HG03558 (cell line): Measurements from ENCODE around the gene ST6GALNAC2.
"Not testable (repeated sequence)": the region's sequence is repeated elsewhere in the genome, so short reads cannot be mapped to it uniquely, and the experiment has no call there.

Experiments used
- ATAC-seq: cut with Tn5 transposase; IDR thresholded peaks from one replicate; pipeline ENCODE4 v1.9.1; 2021; ENCODE audit warnings: moderate number of reproducible peaks; ENCODE audit not compliant: unreplicated experiment; ENCODE audit errors: extremely low read depth

Gene ST6GALNAC2

GRCh38 chr17:76543482-76543825, 42.2 kb downstream of the ST6GALNAC2 start:
- ATAC-seq, result no peak

GRCh38 chr17:76542984-76543383, 42.7 kb downstream of the ST6GALNAC2 start:
- ATAC-seq, result no peak

DNA sequence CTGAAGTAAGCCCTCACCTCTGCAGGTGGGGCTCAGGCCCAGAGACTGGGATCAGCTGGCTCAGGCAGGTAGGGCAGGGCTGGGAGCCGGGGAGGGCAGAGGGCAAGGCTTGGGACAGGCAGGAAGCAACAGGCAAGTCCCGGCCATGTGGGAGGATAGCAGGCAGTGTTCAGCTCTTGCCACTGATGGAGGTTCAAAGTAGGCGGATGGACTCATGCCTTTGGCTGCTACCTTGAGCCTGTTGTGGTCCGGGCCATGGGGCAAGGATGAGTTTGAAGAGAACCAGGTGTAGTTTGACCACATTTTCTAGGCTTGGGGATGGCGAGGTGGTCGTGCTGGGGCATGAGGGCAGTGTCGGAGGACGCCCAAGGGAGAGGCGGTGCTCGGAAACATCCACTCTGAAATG, 43.1 kb downstream of the ST6GALNAC2 start:
- ATAC-seq, result no peak

- ATAC-seq, result no peak
Measured at GRCh38 chr17:76541739-76542454, 43.8 kb downstream of the ST6GALNAC2 start.

- no peak for ATAC-seq
Measured at GRCh38 chr17:76540381-76541300, 45.0 kb downstream of the ST6GALNAC2 start.

- no peak for ATAC-seq
Measured at GRCh38 chr17:76539631-76540271, 45.9 kb downstream of the ST6GALNAC2 start, which contains the start of gene PRCD. Gene PRCD (plus strand): TSS chr17:76540044. CDS start chr17:76540142, 98 bp downstream.

- no peak for ATAC-seq
Measured at GRCh38 chr17:76538941-76539570, 46.6 kb downstream of the ST6GALNAC2 start.

DNA sequence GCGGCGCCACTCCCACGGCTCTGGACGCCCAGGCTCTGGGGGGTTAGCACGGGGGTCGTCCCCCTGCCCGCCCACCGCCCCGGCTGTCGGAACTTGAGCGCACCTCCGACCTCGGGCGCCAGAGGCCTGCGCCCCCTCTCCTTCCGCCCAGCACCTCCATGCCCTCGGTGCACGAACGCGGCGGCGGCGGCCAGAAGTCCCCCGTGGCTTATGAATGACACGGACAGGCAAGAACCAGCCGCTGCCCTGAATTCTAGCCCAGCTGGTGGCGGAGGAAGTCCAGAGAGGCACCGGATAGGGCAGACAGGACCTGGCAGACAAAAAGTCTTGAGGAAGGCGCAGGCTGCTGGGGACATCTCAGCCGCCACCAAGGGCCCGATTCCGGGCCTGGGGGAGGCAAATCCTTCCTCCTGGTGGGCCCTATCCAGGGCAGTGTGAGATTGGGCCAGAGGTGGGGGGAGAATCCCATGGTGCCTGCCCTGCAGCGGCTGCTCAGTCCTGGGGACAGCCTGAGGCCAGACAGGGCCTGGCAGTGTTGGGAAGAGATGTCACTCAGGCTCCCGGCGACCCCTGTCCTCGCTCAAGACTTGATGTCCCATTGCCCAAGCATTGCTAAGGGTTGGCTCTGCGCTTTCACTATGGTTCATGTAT, 47.3 kb downstream of the ST6GALNAC2 start:
- ATAC-seq, result no peak

DNA sequence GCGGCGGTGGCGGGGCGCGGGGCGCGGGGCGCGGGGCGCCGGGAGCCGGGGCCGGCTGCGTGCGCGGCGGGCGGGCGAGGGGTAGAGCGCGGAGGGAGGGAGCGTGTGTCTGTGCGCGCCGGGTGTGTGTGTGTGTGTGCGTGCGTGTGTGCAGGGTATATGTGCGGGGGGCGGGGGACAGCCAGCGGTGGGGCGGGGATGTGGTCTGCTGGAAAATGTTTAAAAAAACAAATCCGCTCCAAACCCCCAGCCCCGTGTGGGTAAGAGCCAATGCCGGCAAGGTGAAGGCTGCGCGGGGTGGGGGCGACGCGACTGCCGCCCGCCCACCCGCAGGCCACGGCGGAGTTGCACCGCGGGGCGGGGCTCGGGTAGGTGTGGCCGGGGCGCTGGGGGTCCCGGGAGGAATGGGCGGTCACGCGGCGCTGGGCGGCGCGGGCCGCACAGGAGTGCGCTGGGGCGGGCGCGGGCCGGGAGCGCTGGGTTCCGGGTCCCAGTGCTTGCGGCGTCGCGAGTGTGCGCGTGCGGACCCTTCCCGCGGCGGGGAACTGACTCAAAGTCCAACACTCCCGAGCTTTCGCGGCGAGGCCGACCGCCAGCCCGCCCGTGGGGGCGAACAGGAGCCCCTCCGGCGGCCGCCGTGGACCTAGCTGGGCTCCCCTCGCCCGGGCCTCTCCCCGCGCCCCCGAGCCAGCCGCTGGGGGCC, 47.9 kb downstream of the ST6GALNAC2 start, which contains the start of gene CYGB:
Gene CYGB, minus strand, starts transcription at position 132 of the 703 bp plus-strand sequence. CDS start 167 bp downstream, outside the sequence.
- ATAC-seq, result no peak

GRCh38 chr17:76537288-76537577, 48.4 kb downstream of the ST6GALNAC2 start:
- ATAC-seq, result no peak

DNA sequence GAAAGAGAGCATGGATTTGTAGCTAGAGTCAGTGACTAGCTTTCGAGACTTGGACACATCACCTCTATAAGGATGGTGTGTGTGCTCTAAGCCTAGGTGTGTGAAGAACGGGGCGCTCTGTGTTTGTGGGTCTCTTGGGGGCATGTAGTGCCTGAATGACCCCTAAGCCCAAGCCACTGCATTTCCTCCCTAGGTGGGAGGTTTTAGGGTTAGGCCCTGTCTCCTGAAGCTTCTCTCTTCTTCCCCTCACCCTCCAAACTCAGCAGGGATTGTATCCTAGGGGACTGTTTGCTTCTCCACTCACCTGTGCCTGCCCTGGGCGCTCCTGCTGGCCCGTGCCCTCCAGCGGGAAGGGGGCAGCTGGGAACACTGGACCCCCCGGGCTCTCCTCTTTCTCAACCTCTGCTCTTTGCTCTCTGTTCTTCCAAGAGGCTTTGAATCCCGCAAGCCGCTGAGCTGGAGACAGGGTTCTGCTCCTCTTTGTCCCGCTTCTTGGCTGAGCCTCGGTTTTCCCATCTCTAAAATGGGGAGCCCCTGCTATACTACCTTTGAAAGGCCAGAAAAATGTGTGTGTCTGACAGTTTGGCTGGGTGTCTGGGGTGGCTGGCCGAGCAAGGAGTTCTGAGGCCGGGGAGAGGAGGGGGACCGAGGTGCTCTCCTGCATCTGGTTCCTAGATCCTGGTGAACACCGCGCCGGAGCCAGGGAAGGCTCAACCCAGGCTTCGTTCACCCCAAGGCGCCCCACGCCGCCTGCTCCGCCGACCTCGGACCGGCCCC, 49.0 kb downstream of the ST6GALNAC2 start:
- no peak for ATAC-seq

DNA sequence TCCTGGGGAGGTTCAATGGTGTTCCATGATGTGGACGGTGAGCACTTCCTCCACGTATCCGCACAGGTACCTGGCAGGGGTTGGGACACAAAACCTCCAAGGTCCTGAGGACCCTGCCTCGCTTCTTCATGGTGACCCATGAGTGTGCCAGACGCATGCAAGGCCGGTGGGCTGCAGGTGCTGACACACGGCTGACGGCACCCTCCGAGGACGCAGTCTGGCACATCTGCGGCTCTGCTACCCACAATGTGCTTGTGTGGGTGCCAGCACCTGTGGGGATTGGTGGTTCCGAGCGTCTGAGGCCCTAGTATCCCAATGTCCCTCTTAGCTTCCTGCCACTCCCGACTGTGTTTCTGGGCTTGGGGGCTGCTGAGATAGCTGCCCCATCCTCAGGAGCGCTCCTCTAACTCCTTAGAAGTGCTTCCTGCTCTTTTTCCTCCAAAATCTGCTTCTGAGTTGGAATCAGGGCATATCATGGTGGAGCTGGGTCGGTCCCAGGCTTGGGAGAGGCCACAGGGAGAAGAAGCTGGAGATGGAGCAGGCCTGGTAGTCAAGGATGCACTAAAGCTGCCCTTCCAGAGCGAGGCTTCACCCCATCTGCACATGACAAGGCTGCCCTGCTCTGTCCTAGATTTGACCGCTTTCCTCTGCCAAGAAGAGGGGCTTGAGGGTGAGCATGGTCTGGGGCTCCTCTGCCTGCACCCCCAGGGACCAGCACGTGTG, 49.7 kb downstream of the ST6GALNAC2 start:
- ATAC-seq, result no peak

GRCh38 chr17:76534831-76535732, 50.6 kb downstream of the ST6GALNAC2 start:
- no peak for ATAC-seq

GRCh38 chr17:76533640-76534359, 51.9 kb downstream of the ST6GALNAC2 start:
- not testable (repeated sequence) for ATAC-seq

- ATAC-seq, result no peak
Measured at GRCh38 chr17:76532072-76532651, 53.5 kb downstream of the ST6GALNAC2 start.

GRCh38 chr17:76531486-76532038, 54.1 kb downstream of the ST6GALNAC2 start:
- no peak for ATAC-seq
